OCI-LY7 (cell line): ENCODE data around the gene GMCL1.

Experiments used
- CTCF ChIP-seq: fragments of 200-600 bp; sonication (generic); conservative IDR thresholded peaks from 2 replicates; pipeline ENCODE4 v1.5.1; 2014; ENCODE audit warnings: mild to moderate bottlenecking, antibody characterized with exemption, low read length, moderate library complexity, mixed read lengths
- EZH2phosphoT487 ChIP-seq: fragments of 200-600 bp; sonication (generic); IDR thresholded peaks from 2 replicates; pipeline ENCODE4 v1.6.1; 2018; ENCODE audit warnings: low read depth, borderline replicate concordance, mild to moderate bottlenecking, mixed run types, antibody characterized with exemption, low read length, moderate library complexity, mixed read lengths

GRCh38 chr2:69833752-69834151, 4.3 kb downstream of the GMCL1 start:
- TF ChIP-seq CTCF: no peak
- TF ChIP-seq EZH2phosphoT487: no peak
